GM23248 (cell line): ENCODE results near the gene PNLIPRP3.

Source experiments
- EZH2 ChIP-seq: fragments of 200-600 bp; sonication (generic); IDR thresholded peaks from 2 replicates; pipeline ENCODE4 v1.6.1; 2018; ENCODE audit warnings: antibody characterized with exemption, mild to moderate bottlenecking; ENCODE audit not compliant: insufficient read depth, poor library complexity, severe bottlenecking
- EZH2phosphoT487 ChIP-seq: fragments of 200-600 bp; sonication (generic); IDR thresholded peaks from 2 replicates; pipeline ENCODE4 v1.6.1; 2018; ENCODE audit warnings: antibody characterized with exemption, moderate library complexity, mild to moderate bottlenecking, low read depth; ENCODE audit not compliant: insufficient read depth

- TF ChIP-seq EZH2 (no peak), EZH2phosphoT487 (no peak)
Measured at GRCh38 chr10:116417821-116418220, 9.8 kb upstream of the PNLIPRP3 start.
